GM21515 (cell line): ENCODE results near the gene TCERG1L.

Source experiments
- ATAC-seq: cut with Tn5 transposase; IDR thresholded peaks from one replicate; pipeline ENCODE4 v1.9.1; 2021; ENCODE audit not compliant: unreplicated experiment

Gene TCERG1L

DNA sequence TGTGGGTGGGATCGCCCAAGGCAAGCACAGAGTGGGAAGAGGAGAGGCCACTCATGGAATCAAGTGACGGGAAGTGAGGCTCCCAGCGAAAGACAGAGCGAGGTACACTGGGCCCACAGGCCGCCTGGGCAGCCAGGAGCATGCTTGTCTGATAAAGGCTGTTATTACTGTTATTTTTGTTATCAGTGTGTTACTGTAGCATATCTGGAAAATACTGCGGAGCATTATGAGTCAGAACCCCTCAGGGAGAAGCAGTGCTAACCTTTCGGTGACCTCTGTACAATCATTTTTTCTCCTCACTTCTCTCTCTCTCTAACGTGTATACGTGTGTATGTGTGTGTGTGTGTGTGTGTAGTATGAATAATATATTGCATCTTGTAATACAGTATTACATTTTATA lies 3.8 kb upstream of the TCERG1L start:
- ATAC-seq = no peak

DNA sequence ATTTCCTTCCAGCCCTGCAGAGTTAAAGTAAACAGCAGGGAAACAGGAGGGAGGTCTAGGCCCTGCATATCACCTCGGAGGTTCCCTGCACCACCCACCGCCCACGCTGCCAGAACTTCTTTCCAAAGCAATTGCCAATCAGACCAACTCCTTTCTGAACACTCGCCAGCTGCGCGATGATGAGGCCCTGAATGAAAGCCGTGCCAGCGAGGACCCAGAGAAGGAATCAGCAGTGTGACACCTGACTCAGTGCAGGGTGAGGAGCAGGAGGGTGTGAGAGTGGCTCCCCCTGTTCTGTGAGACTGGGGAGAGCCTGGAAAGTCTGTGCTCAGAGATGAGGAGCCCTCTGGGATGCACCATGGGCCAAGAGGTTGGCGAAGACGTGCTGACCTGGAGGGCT lies 3.3 kb upstream of the TCERG1L start:
- ATAC-seq = no peak

- no peak for ATAC-seq
Measured at GRCh38 chr10:131314148-131314547, 2.6 kb upstream of the TCERG1L start.

GRCh38 chr10:131313377-131313776 lies 1.9 kb upstream of the TCERG1L start:
- no peak for ATAC-seq

GRCh38 chr10:131312478-131312836 lies 936 bp upstream of the TCERG1L start:
- ATAC-seq = no peak

DNA sequence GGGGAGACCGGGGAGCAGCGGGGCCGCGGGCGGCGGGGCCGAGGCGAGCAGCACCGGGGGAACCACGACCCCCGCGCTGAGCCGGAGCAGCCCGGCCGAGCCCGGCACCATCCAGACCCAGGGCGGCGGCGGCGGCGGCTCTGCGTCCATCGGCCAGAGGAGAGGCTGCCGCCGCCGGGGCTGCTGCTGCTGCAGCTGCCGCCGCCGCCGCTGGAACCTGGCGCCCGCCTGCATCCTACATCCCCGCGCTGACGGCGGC lies 190 bp downstream of the TCERG1L start:
- ATAC-seq = no peak

DNA sequence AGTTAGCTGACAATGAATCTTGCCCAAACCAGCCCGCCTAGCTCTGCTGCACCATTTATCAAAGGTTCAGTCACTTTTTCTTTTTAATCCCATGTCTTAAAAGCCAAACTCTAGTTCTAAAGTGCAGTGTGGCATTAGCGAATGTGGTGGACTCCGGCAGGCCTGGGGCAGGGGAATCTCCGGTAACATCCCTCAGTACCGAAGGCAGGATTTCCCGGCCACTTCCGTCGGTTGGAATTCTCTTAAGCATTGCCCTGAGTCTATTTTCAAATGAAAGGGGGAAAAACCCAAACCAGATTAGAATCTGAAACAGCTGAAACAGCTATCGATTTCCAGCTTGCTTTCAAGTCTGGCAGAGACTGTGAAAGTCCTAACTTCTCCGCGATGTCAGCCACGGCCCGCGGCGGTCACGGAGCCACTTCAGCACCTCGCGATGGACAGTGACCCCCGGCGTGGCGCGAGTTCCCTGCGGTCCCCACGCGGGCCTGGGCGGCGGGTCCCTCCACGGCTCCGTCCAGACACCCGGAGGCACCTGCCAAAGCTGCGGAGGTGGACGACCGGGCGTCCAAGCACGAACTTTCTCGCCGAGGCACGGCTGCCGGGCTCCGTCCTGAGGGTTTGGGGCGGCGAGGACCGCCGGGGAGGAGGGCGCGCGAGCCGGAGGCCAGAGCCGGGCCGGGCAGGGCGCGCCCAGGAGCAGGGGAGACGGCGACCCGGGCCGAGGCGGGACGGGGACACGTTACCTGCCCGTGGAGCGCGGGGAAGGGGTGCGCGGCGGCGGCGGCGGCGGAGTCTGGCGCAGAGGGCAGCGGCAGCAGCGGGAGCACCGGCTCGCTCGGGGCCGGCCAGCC lies 745 bp downstream of the TCERG1L start:
- ATAC-seq = no peak

- no peak for ATAC-seq
Measured at GRCh38 chr10:131310142-131310541, 1.4 kb downstream of the TCERG1L start.

GRCh38 chr10:131300508-131300907 lies 11.0 kb downstream of the TCERG1L start:
- ATAC-seq = no peak

GRCh38 chr10:131290781-131291180 lies 20.7 kb downstream of the TCERG1L start:
- no peak for ATAC-seq

DNA sequence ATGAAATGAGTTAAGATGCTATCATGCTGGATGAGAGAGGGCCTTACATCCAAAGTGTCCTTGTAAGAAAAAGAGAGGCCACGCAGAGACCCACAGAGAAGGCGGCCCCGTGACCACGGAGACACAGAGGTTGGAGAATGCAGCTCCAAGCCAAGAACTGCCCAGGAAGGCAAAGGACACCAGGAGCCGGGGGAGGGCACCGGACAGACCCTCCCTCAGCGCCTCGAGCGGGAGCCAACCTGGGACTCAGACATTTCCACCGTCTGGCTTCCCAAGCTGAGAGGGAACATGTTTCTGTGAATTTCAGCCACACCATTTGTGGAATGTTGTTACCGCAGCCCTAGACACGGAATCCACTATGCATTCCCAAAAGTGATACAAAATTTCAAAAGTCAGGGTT lies 22.9 kb downstream of the TCERG1L start:
- ATAC-seq = no peak

DNA sequence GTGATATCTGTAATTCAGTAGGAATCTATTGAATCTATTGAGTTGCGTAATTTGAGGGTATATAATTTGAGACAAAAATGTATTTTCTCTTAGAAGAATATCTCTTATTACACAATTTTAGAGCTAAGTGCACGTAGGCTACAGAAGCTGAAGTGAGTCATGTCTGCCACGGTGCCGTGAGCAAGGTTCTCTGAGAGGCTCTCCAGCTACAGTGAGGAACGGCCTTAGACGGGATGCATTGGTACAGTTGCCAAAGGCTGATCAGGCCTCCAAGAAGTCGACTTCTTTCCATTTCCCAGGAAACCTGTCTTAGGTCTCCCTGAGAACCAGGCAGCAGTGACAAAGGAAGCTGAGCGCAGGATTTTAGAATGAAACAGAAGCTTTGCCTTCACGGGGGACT lies 28.6 kb downstream of the TCERG1L start:
- ATAC-seq = no peak

DNA sequence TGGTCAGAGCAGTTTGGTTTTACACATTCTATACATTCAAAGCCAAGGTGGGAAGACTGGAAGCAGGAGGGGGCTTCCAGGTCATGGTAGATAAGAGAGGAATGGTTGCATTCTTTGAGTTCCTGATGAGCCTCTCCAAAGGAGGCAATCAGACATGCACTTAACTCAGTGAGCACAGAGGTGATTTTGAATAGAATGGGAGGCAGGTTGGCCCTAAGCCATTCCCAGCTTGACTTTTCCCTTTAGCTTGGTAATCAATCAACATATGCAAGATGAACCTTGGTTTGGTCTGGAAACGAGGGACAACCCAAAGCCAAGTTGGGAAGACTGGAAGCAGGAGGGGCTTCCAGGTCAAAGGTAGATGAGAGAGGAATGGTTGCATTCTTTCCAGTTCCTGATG lies 31.4 kb downstream of the TCERG1L start:
- ATAC-seq = no peak

DNA sequence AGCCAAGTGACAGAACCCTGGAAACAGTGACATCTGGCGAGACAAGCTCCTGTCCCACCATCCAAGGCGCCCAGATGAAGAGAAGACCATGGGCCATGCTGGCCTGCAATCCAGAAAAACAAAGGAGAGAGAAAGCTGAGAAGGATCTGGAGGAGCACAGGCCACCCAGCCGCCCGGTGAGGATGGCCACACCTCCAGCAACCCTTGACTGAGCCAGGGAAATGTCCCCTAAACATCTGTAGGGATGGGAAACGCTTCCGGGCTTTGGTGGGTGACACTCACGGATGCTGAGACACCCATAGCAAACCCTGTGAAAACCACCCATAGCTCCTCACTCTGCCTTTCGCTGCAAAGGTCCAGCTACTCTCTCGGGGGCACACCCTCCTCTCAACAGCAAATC lies 32.0 kb downstream of the TCERG1L start:
- ATAC-seq = no peak

DNA sequence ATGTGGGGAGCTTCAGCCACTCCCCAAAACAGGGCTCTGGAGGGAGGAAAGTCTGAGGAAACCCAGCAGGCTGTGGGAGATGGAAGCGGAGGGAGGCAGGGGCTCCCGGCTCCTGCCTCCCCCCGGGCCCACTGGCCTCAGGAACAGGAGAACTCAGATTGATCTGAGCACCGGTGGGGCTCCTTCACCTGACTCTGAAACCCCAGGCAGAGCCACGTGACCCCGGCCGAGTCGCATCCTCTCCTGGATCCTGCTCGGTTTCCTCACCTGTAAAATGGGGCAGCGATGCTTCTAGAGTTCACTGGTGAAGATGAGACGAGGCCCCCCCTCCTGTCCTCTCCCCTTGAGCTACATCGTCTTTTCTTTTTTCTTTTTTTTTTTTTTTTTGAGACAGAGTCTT lies 33.6 kb downstream of the TCERG1L start:
- ATAC-seq = no peak

DNA sequence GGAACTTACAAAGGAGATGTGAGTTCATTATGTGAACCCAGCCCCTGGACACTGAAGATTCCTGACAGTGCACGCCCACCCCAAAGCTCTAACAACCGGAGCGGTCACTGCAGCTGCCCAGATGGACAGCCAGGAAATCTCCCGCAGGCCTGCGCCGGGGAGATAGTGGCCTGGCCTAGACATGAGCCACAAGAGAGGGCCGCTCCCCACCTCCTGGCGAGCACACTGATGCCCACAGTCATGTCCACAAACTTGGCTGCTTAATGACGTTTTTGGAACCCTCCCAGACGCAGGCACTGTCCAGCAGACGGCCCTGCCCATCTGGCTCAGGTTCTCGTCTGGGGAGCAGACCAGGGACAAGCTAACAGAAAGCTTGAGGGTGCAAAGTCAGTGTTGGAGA lies 34.2 kb downstream of the TCERG1L start:
- no peak for ATAC-seq

DNA sequence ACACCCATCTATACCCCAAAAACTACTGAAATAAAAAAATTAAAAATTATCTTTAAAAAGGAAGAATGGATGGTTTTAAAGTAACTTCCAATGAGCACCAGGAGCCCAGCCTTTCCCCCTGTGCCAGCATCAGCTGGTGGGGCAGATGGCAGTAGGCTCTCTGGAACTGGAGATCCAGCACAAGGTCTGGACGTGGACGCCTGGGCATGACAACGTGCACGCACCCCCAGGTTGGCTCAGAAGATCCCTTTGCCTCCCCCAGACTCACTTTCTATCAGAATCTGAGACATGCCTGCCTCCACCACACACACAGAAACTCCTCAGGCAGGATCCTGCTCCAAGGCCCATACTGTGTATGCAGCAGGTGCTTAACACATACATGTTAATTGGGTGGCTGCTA lies 35.8 kb downstream of the TCERG1L start:
- no peak for ATAC-seq

GRCh38 chr10:131274883-131275282 lies 36.6 kb downstream of the TCERG1L start:
- ATAC-seq = no peak

- no peak for ATAC-seq
Measured at GRCh38 chr10:131274133-131274880, 37.2 kb downstream of the TCERG1L start.

GRCh38 chr10:131273476-131273875 lies 38.0 kb downstream of the TCERG1L start:
- ATAC-seq = no peak

DNA sequence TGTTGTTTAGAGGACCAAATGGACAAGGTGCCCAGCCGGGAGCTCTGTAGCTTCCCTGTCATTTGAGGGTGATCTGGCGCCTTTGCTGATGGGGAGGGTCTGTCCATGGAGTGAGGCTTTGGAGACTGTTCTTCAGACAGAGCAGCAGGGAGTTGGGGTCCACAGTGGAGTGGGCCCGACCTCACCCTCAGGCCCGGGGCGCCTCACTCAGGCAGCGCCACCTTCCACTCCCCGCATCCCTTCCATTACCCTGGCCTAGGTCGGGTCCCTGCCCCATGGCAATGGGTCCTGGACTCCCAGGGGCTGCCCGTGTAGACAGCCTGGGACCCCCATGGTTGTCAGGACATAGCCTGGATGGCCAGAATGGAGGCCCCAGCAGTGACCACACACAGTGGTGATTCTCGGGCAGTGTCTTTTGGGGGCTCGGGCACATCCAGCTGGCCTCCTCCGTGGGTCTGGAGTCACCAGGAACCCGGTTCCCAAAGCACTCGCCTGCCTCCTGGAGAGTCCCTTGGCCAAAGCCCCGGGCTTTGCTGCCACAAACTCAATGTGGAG lies 38.5 kb downstream of the TCERG1L start:
- no peak for ATAC-seq

DNA sequence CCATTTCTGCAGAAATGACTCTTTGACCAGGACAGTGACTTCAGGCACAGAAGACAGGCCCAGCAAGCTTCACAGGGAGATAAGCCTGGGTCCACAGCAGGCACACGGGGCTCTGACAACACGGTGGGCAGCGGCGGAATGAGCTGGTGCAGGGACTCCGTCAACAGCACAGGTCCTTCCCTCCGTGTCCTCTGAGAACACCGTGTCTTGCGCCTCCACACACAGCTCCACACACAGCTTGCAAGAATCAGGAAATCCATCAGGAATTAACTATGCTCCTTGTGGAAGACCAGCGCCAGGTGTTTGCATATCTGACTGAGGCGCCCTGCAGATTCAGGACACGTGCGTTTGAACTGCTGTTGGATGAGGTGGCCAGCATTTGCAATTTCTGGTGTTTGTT lies 39.6 kb downstream of the TCERG1L start:
- no peak for ATAC-seq
